ENCODE measurements around the gene NXN.

DNA sequence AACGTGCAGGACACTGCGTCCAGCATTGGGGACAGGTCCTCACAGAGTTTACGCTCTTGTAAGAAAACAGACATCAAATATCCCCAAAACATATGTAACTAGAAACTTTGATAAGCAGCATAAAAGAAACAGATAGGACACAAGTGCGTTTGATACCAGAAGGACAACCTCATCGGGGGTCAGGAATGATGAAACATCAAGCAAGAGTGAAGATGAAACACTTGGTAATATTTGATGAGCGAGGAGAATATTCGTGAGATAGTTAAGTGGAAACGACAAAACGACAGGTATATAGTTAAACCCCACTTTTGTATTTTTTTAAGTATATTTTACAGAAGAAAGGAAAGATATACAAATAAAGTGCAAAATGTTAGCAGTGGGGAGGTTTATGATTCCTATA is 55.9 kb downstream of the NXN start:
- TF ChIP-seq GATA2 (IDR thresholded peaks at IDR 0.05; ENCODE audit: low read depth, low read length) (no peak), GATA3 (IDR thresholded peaks at IDR 0.05; ENCODE audit: low read depth, low read length) (no peak)
